Activated CD4-positive, CD25-positive, alpha-beta regulatory T cell treated with anti-CD3 and anti-CD28 coated beads, Interleukin-2, amount 50 U/mL, for 16 hours (primary cell): ENCODE data around the gene GCNT1.

Experiments used
- DNase-seq: peaks from one replicate; pipeline ENCODE4 v3.0.0-alpha.2; 2020; ENCODE audit warnings: low read depth, low spot score

GCNT1 gene

GRCh38 chr9:76534026-76534425 is 75.0 kb downstream of the GCNT1 start:
- DNase-seq, result no peak

- no peak for DNase-seq
Observed at GRCh38 chr9:76537150-76537646, 78.2 kb downstream of the GCNT1 start.

DNA sequence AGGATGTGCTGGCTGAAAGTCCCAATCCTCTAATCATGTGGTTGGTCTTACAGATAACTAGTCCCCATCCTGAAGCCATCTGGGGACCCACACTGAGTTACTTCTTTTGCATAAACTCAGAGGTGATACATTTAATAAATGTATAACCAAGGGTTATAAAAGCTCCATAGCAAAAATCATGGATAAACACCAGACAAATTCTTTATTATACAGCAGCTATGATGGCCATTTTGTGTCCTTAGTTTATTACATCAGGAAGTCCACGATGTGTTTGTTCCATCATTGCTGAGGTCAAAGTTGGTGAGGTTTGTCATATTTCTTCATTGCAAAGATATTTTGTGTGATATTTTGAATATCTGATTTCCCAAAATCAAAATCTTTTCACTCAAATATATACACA is 80.2 kb downstream of the GCNT1 start:
- no peak for DNase-seq

GRCh38 chr9:76542360-76542759 is 83.4 kb downstream of the GCNT1 start:
- no peak for DNase-seq

DNA sequence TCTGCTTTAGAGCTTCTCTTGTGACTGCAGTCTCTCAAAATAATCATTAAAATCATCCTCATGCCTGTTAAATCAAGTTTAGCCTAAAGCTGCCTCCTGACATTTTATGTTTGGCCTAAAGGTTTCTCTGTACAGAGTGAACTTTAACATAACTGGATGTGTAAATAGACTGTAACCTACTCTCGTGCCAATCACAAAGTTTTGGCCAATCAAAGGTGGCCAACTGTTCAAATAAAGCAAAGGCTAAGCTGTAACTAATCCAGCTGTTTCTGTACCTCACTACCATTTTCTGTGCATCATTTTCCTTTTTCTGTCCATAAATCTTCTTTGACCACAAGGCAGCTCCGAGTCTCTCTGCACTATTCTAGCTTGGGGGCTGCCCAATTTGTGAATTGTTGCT is 86.2 kb downstream of the GCNT1 start:
- no peak for DNase-seq

GRCh38 chr9:76552181-76552580 is 93.2 kb downstream of the GCNT1 start:
- no peak for DNase-seq

- no peak for DNase-seq
Observed at GRCh38 chr9:76552751-76553455, 93.9 kb downstream of the GCNT1 start.

DNA sequence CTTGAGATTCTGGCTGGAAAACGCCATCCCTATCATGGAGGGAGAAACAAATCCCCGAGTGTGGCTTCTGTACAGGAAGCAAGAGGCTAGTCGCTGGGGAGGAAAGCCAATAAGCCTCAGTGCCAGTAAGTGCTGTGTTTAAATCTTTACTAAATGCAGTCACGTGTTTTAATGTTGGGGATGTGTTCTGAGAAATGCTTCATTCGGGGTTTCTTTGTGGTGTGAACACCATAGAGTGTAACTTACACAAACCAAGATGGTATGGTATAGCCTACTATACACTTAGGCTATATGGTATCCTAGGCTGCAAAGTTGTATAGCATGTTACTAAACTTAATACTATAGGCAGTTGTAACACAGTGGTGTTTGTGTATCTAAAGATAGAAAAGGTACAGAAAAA is 94.7 kb downstream of the GCNT1 start:
- no peak for DNase-seq
